22Rv1 (cell line): ENCODE results near the gene MTOR.

ENCODE experiments used
- CTCF ChIP-seq: fragments of 450-650 bp; IDR thresholded peaks from 2 replicates; pipeline ENCODE4 v1.5.1; 2017; ENCODE audit warnings: mild to moderate bottlenecking
- ZFX ChIP-seq: fragments of 450-650 bp; IDR thresholded peaks from 2 replicates; pipeline ENCODE4 v1.6.1; 2017; ENCODE audit warnings: antibody characterized with exemption, borderline replicate concordance

- TF ChIP-seq CTCF (no peak), ZFX (no peak)
Measured at GRCh38 chr1:11101347-11101746, 161.0 kb downstream of the MTOR start.
